Progenitor cell of endocrine pancreas (in vitro differentiated cells): Measurements from ENCODE around the gene CPSF4. TPM values are rescaled to one million over a fixed set of nuclear protein-coding genes. Genes with fewer than 3 reads are reported as not detected.

Experiments
- DNase-seq: peaks from one replicate; pipeline ENCODE4 v3.0.0; 2021; ENCODE audit warnings: low spot score; ENCODE audit not compliant: unreplicated experiment
- H3K27ac Mint-ChIP-seq: 2 replicates; pipeline ENCODE4 v1.8.0; 2021; ENCODE audit warnings: mild to moderate bottlenecking, moderate library complexity, mixed read lengths
- H3K27me3 Mint-ChIP-seq: 2 replicates; pipeline ENCODE4 v1.8.0; 2021; ENCODE audit warnings: mixed read lengths
- H3K36me3 Mint-ChIP-seq: 2 replicates; pipeline ENCODE4 v1.8.0; 2022; ENCODE audit warnings: mixed read lengths; ENCODE audit not compliant: insufficient read depth
- H3K4me1 Mint-ChIP-seq: 2 replicates; pipeline ENCODE4 v1.8.0; 2021; ENCODE audit warnings: low read depth, mixed read lengths
- H3K4me3 Mint-ChIP-seq: 2 replicates; pipeline ENCODE4 v1.8.0; 2021; ENCODE audit warnings: low read depth, mild to moderate bottlenecking, moderate library complexity, mixed read lengths
- H3K9me3 Mint-ChIP-seq: 2 replicates; pipeline ENCODE4 v1.8.0; 2021; ENCODE audit warnings: low read depth, mixed read lengths
- CTCF ChIP-seq: fragments of 200-600 bp; sonication (generic); IDR thresholded peaks from one replicate; pipeline ENCODE4 v1.5.0; 2021; ENCODE audit warnings: antibody characterized with exemption, mild to moderate bottlenecking; ENCODE audit not compliant: unreplicated experiment
- total RNA-seq: library from RNA; stranded (reverse); gene quantifications from 2 replicates; pipeline ENCODE4 v1.2.1, GENCODE V29; 2021

Gene CPSF4
- total RNA-seq, 1 donor from 2014 or later = 77.4 TPM

DNA sequence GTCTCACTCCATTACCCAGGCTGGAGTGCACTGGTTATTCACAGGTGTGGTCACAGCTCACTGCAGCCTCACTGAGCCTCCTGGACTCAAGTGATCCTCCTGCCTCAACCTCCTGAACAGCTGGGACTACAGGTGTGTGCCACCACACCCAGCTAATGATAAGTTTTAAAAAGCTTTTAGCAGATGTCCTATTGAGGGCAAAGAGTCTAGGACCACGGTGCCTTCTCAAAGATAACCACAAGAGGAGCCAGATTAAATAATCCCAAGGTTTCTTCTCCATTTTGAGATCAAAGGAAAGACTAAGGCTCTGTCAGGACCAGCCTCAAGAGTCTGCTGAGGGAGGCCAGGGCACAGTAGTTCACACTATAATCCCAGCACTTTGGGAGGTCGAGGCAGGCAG, 22.5 kb downstream of the CPSF4 start:
- no peak overlapping the region for H3K4me3 Mint-ChIP-seq
- TF ChIP-seq CTCF = no peak
- H3K9me3 Mint-ChIP-seq = no peaks in the 10 kb centered on the region
- H3K27ac Mint-ChIP-seq = no peak overlapping the region
- H3K4me1 Mint-ChIP-seq = peaks cover 11% of the 10 kb centered on the region
- H3K27me3 Mint-ChIP-seq = no peaks in the 10 kb centered on the region
- peaks cover 16% of the 10 kb centered on the region for H3K36me3 Mint-ChIP-seq
- no peak for DNase-seq

DNA sequence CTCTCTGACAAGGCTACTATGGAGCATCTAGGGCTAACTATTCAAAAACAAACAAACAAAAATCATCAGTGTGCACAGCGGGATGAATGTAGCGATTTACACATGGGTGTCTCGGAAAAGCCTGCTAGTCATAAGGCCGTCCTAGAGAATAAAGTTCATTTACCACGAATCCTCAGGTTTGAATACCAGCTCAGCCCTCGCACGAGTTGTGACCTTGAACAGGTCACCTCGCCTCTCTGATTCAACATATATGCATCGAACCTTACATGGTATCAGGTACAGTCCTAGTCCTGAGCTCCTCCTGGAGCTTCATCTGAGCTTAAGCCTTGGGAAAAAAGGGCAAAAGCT, 26.7 kb downstream of the CPSF4 start:
- no peak for TF ChIP-seq CTCF
- H3K27ac Mint-ChIP-seq = peak overlapping the region; percentile 97
- peak overlapping the region; percentile 93 for H3K4me3 Mint-ChIP-seq
- no peak for DNase-seq
- peaks cover 8% of the 10 kb centered on the region for H3K36me3 Mint-ChIP-seq
- peaks cover 13% of the 10 kb centered on the region for H3K27me3 Mint-ChIP-seq
- no peaks in the 10 kb centered on the region for H3K9me3 Mint-ChIP-seq
- peaks cover 11% of the 10 kb centered on the region for H3K4me1 Mint-ChIP-seq

- H3K27me3 Mint-ChIP-seq = peaks cover 21% of the 10 kb centered on the region
- DNase-seq = no peak
- no peak overlapping the region for H3K4me3 Mint-ChIP-seq
- TF ChIP-seq CTCF = no peak
- peaks cover 18% of the 10 kb centered on the region for H3K4me1 Mint-ChIP-seq
- H3K36me3 Mint-ChIP-seq = peaks cover 4% of the 10 kb centered on the region
- H3K9me3 Mint-ChIP-seq = no peaks in the 10 kb centered on the region
- H3K27ac Mint-ChIP-seq = no peak overlapping the region
Observed at GRCh38 chr7:99468336-99468918, 29.7 kb downstream of the CPSF4 start.

DNA sequence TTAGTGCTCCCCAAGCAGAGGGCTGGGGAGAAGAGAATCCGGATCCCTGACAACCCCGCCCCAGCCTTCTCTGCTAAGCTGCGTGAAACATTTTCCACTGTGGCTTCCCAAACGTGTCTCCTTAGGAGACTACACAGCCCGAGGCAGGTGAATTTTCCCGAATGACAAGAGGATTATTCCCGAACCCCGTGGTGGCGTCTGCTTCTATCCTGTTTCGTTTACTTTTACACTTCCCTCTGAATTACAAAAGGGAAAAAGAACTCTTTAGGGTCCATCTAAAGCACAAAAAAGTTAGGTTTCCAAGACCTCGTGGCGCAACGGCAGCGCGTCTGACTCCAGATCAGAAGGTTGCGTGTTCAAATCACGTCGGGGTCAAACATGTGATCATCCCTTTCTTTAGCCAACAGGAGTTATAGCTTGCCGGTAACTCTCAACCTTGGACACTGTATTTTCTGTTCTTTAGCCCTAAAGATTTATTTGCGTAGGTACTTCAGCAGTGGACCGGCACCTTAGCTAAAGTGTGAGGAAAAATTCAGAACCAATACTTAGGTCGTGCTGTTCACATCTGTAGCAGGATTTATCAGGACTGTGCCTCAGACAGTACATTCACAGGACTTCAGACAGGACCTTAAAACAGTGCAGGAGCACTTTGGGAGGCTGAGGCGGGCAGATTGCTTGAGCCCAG, 30.8 kb downstream of the CPSF4 start:
- no peaks in the 10 kb centered on the region for H3K9me3 Mint-ChIP-seq
- TF ChIP-seq CTCF = no peak
- no peak overlapping the region for H3K4me3 Mint-ChIP-seq
- H3K27me3 Mint-ChIP-seq = peaks cover 21% of the 10 kb centered on the region
- peaks cover 14% of the 10 kb centered on the region for H3K4me1 Mint-ChIP-seq
- DNase-seq = no peak
- no peak overlapping the region for H3K27ac Mint-ChIP-seq
- peaks cover 1% of the 10 kb centered on the region for H3K36me3 Mint-ChIP-seq

- H3K27ac Mint-ChIP-seq = peak within 1 kb of the TSS; percentile 98
- DNase-seq = peak; percentile 94
- no peak for TF ChIP-seq CTCF
- H3K27me3 Mint-ChIP-seq = peaks cover 21% of the 10 kb centered on the region
- no peaks in the 10 kb centered on the region for H3K9me3 Mint-ChIP-seq
- H3K4me3 Mint-ChIP-seq = peak within 1 kb of the TSS; percentile 98
- H3K4me1 Mint-ChIP-seq = peaks cover 7% of the 10 kb centered on the region
- peaks cover 4% of the 10 kb centered on the region for H3K36me3 Mint-ChIP-seq
Observed at GRCh38 chr7:99472561-99473314, 34.0 kb downstream of the CPSF4 start, which contains the start of gene ZNF789. TSS of gene ZNF789 (plus strand) at chr7:99472890. CDS start at chr7:99476457, 3,567 bp downstream.
